EH (cell line): Measurements from ENCODE around the gene TMEM120A.
"Not testable (repeated sequence)": the region's sequence is repeated elsewhere in the genome, so short reads cannot be mapped to it uniquely, and the experiment has no call there.

Source experiments
- DNase-seq: peaks from one replicate; pipeline ENCODE4 v3.0.0-alpha.2; 2015; ENCODE audit warnings: low read depth

TMEM120A gene

GRCh38 chr7:75994388-75995051 lies at the start of gene TMEM120A:
Gene TMEM120A, minus strand, starts transcription at chr7:75994595. Its CDS starts 25 bp downstream, at chr7:75994570.
- peak; percentile 94 for DNase-seq

GRCh38 chr7:76040126-76040525 lies 45.7 kb upstream of the TMEM120A start:
- DNase-seq = no peak

GRCh38 chr7:76037310-76037709 lies 42.9 kb upstream of the TMEM120A start:
- peak; percentile 94 for DNase-seq

- DNase-seq = no peak
These were observed 37.6 kb upstream of the TMEM120A start for GRCh38 chr7:76031964-76032363.

- not testable (repeated sequence) for DNase-seq
These were observed 35.3 kb upstream of the TMEM120A start for GRCh38 chr7:76029682-76030081.

GRCh38 chr7:76023002-76023401 lies 28.6 kb upstream of the TMEM120A start:
- DNase-seq = no peak

GRCh38 chr7:76022026-76022780 lies 27.8 kb upstream of the TMEM120A start:
- DNase-seq = no peak

GRCh38 chr7:76020031-76020714 lies 25.8 kb upstream of the TMEM120A start:
- DNase-seq = peak; percentile 65

GRCh38 chr7:76018520-76018919 lies 24.1 kb upstream of the TMEM120A start:
- DNase-seq = not testable (repeated sequence)

GRCh38 chr7:76016191-76016947 lies 22.0 kb upstream of the TMEM120A start:
- DNase-seq = peak; percentile 11

GRCh38 chr7:76011442-76011861 lies 17.1 kb upstream of the TMEM120A start:
- peak; percentile 75 for DNase-seq

- no peak for DNase-seq
These were observed 15.5 kb upstream of the TMEM120A start for GRCh38 chr7:76009672-76010600.

GRCh38 chr7:76008156-76008687 lies 13.8 kb upstream of the TMEM120A start:
- no peak for DNase-seq

- not testable (repeated sequence) for DNase-seq
These were observed 10.6 kb upstream of the TMEM120A start for GRCh38 chr7:76005004-76005403.

- no peak for DNase-seq
These were observed 9.0 kb upstream of the TMEM120A start for GRCh38 chr7:76003351-76003750.

- DNase-seq = no peak
These were observed 8.4 kb upstream of the TMEM120A start for GRCh38 chr7:76002822-76003221.

GRCh38 chr7:76002139-76002538 lies 7.7 kb upstream of the TMEM120A start:
- no peak for DNase-seq

- DNase-seq = no peak
These were observed 6.2 kb upstream of the TMEM120A start for GRCh38 chr7:76000566-76000965.

GRCh38 chr7:75998038-75998437 lies 3.6 kb upstream of the TMEM120A start:
- DNase-seq = no peak

GRCh38 chr7:75996476-75996875 lies 2.1 kb upstream of the TMEM120A start:
- DNase-seq = no peak

- no peak for DNase-seq
These were observed 1.6 kb upstream of the TMEM120A start for GRCh38 chr7:75995996-75996395.
